Prostate gland (tissue), 2 donors: ENCODE measurements around the gene HP.

ENCODE experiments used
- POLR2A ChIP-seq: fragments of 450-650 bp; IDR thresholded peaks from one replicate; pipeline ENCODE4 v1.6.1; 2016; ENCODE audit warnings: antibody characterized with exemption, mild to moderate bottlenecking
- TF ChIP-seq, protein P1 (sequence below), 4 experiments: fragments of 200-600 bp in 2 of 4; fragments of 450-650 bp in 2 of 4; sonication (generic) in 2 of 4; IDR thresholded peaks; 1 replicate in 3 of 4; 2 replicates in 1 of 4; pipeline ENCODE4 v1.5.1; 2016 to 2019; ENCODE audit warnings: antibody characterized with exemption in 4 of 4, mild to moderate bottlenecking in 2 of 4, moderate library complexity in 2 of 4

DNA sequence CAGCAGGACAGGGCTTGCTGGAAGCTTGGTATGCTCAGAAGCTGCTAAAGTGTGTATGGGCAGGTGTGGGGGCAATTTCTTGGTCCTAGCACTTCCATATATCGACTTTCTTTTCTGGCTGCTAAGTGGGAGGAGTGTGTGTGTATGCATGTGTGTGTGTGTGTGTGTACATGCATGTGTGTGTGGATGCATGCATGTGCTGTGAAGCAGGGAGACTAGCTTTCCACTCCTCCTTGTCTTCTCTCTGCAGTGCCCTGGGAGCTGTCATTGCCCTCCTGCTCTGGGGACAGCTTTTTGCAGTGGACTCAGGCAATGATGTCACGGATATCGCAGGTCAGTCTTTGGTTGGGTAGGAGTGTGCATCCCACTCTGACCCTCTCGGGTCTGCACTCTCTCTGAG lies 1.6 kb downstream of the HP start:
- TF ChIP-seq, protein P1, sequence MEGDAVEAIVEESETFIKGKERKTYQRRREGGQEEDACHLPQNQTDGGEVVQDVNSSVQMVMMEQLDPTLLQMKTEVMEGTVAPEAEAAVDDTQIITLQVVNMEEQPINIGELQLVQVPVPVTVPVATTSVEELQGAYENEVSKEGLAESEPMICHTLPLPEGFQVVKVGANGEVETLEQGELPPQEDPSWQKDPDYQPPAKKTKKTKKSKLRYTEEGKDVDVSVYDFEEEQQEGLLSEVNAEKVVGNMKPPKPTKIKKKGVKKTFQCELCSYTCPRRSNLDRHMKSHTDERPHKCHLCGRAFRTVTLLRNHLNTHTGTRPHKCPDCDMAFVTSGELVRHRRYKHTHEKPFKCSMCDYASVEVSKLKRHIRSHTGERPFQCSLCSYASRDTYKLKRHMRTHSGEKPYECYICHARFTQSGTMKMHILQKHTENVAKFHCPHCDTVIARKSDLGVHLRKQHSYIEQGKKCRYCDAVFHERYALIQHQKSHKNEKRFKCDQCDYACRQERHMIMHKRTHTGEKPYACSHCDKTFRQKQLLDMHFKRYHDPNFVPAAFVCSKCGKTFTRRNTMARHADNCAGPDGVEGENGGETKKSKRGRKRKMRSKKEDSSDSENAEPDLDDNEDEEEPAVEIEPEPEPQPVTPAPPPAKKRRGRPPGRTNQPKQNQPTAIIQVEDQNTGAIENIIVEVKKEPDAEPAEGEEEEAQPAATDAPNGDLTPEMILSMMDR (IDR thresholded peaks at IDR 0.05): no peak
- TF ChIP-seq POLR2A: no peak
